Smooth muscle cell (in vitro differentiated cells): Measurements from ENCODE around the gene PATL1. TPM values are rescaled to one million over a fixed set of nuclear protein-coding genes. Genes with fewer than 3 reads are reported as not detected.
"Not testable (repeated sequence)": the region's sequence is repeated elsewhere in the genome, so short reads cannot be mapped to it uniquely, and the experiment has no call there.

Experiments
- DNase-seq: peaks from one replicate; lab custom pipeline; 2025; ENCODE audit not compliant: unreplicated experiment; lab: John Stamatoyannopoulos, UW
- H2AFZ ChIP-seq: fragments of 200-600 bp; sonication (generic); 2 replicates; pipeline ENCODE4 v1.6.0; 2016; ENCODE audit warnings: antibody characterized with exemption, low read depth, mild to moderate bottlenecking
- H3F3A ChIP-seq: fragments of 200-600 bp; sonication (generic); 2 replicates; pipeline ENCODE4 v1.6.0; 2017; ENCODE audit warnings: antibody characterized with exemption, low read depth
- H3K27ac ChIP-seq: fragments of 200-600 bp; sonication (generic); 2 replicates; pipeline ENCODE4 v1.5.1; 2016; ENCODE audit warnings: low read depth, mild to moderate bottlenecking
- H3K27me3 ChIP-seq: fragments of 200-600 bp; sonication (generic); 2 replicates; pipeline ENCODE4 v1.6.1; 2016; ENCODE audit warnings: low read depth, mild to moderate bottlenecking
- H3K36me3 ChIP-seq: fragments of 200-600 bp; sonication (generic); 2 replicates; pipeline ENCODE4 v1.5.1; 2016; ENCODE audit warnings: low read depth
- H3K4me1 ChIP-seq: fragments of 200-600 bp; sonication (generic); 2 replicates; pipeline ENCODE4 v1.5.1; 2016; ENCODE audit warnings: low read depth
- H3K4me2 ChIP-seq: fragments of 200-600 bp; sonication (generic); 2 replicates; pipeline ENCODE4 v1.6.0; 2016; ENCODE audit warnings: mild to moderate bottlenecking
- H3K4me3 ChIP-seq: fragments of 200-600 bp; sonication (generic); 2 replicates; pipeline ENCODE4 v1.5.1; 2016; ENCODE audit warnings: mild to moderate bottlenecking
- H3K79me2 ChIP-seq: fragments of 200-600 bp; sonication (generic); 2 replicates; pipeline ENCODE4 v1.6.0; 2016; ENCODE audit warnings: low read depth, mild to moderate bottlenecking
- H3K9ac ChIP-seq: fragments of 200-600 bp; sonication (generic); 2 replicates; pipeline ENCODE4 v1.6.0; 2016; ENCODE audit warnings: low read depth
- H3K9me3 ChIP-seq: fragments of 200-600 bp; sonication (generic); replicated peaks from 2 replicates; pipeline ENCODE4 v1.5.1; 2016; ENCODE audit warnings: low read depth
- H4K20me1 ChIP-seq: fragments of 200-600 bp; sonication (generic); 2 replicates; pipeline ENCODE4 v1.6.0; 2016; ENCODE audit warnings: low read depth
- WGBS: methylation state at CpG from one replicate; pipeline ENCODE4 v1.1.7; 2016; ENCODE audit warnings: low lambda C conversion rate; 5-methylcytosine and 5-hydroxymethylcytosine counted together
- polyA plus RNA-seq: library from polyadenylated mRNA; unstranded; fragments of >200 nt; fragmentation: Nextera tagmentation; extraction: Ambion mirVana; gene quantifications from 2 replicates; pipeline ENCODE4 v1.2.1, GENCODE V29; 2016
- total RNA-seq: library from RNA; depleted of rRNA; stranded (reverse); fragments of >200 nt; gene quantifications from 2 replicates; pipeline ENCODE4 v1.2.3, GENCODE V29; 2014
- TF ChIP-seq, protein P1 (sequence below): fragments of 200-600 bp; sonication (generic); IDR thresholded peaks from 2 replicates; pipeline ENCODE4 v1.5.1; 2017; ENCODE audit warnings: borderline replicate concordance, mild to moderate bottlenecking, antibody characterized with exemption; ENCODE audit not compliant: insufficient read depth, poor library complexity, severe bottlenecking

Gene PATL1
- total and polyA plus RNA-seq, 2 experiments from 2014 or later: 16.5 to 35.2 TPM

- H3K4me2 ChIP-seq: no peak overlapping the region
- TF ChIP-seq, protein P1, sequence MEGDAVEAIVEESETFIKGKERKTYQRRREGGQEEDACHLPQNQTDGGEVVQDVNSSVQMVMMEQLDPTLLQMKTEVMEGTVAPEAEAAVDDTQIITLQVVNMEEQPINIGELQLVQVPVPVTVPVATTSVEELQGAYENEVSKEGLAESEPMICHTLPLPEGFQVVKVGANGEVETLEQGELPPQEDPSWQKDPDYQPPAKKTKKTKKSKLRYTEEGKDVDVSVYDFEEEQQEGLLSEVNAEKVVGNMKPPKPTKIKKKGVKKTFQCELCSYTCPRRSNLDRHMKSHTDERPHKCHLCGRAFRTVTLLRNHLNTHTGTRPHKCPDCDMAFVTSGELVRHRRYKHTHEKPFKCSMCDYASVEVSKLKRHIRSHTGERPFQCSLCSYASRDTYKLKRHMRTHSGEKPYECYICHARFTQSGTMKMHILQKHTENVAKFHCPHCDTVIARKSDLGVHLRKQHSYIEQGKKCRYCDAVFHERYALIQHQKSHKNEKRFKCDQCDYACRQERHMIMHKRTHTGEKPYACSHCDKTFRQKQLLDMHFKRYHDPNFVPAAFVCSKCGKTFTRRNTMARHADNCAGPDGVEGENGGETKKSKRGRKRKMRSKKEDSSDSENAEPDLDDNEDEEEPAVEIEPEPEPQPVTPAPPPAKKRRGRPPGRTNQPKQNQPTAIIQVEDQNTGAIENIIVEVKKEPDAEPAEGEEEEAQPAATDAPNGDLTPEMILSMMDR: no peak
- no peaks in the 10 kb centered on the region for H3K9me3 ChIP-seq
Observed at GRCh38 chr11:59692915-59693314, 24.1 kb upstream of the PATL1 start.

DNA sequence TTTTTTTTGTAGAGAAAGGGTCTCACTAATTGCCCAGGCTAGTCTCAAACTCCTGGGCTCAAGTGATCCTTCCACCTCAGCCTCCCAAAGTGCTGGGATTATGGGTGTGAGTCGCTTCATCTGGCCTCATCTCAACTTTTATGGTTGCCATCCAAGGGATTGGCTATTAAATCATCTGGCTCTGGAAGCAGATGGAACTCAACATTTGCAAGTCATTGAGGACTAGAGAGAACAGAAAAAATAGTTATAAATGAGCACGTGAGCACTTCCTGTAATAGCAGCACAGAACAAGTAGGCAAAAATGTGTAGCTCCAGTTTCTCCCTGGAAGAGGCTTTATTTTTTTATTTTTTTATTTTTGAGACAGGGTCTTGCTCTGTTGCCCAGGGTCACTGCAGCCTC lies 22.3 kb upstream of the PATL1 start:
- Histone ChIP-seq H3K4me2 (no peak overlapping the region), H3K36me3 (no peaks in the 10 kb centered on the region), H3K4me1 (no peaks in the 10 kb centered on the region), H3F3A (no peaks in the 10 kb centered on the region), H3K9me3 (no peaks in the 10 kb centered on the region), H4K20me1 (no peaks in the 10 kb centered on the region), H3K9ac (no peak overlapping the region), H3K4me3 (no peak overlapping the region), H3K27me3 (no peaks in the 10 kb centered on the region), H3K79me2 (no peaks in the 10 kb centered on the region), H3K27ac (no peak overlapping the region), H2AFZ (no peak overlapping the region)
- TF ChIP-seq, protein P1: no peak
- 68% methylated on average over 2 of the region's 2 CpGs for WGBS
- DNase-seq: no peak

More at GRCh38 chr11:59692915-59693314, 24.1 kb upstream of the PATL1 start:
- Histone ChIP-seq H3K36me3 (no peaks in the 10 kb centered on the region), H3K4me1 (no peaks in the 10 kb centered on the region), H4K20me1 (no peaks in the 10 kb centered on the region), H3F3A (no peaks in the 10 kb centered on the region), H3K27ac (no peak overlapping the region), H3K79me2 (no peaks in the 10 kb centered on the region), H3K4me3 (no peak overlapping the region), H2AFZ (no peak overlapping the region), H3K27me3 (no peaks in the 10 kb centered on the region), H3K9ac (no peak overlapping the region)
- DNase-seq: no peak

GRCh38 chr11:59689015-59689414 lies 20.2 kb upstream of the PATL1 start:
- DNase-seq: no peak
- Histone ChIP-seq H2AFZ (no peak overlapping the region), H3K9me3 (no peaks in the 10 kb centered on the region), H3K36me3 (no peaks in the 10 kb centered on the region), H3K4me2 (no peak overlapping the region), H3K4me3 (no peak overlapping the region), H3K27me3 (no peaks in the 10 kb centered on the region), H3K27ac (no peak overlapping the region), H3K4me1 (no peaks in the 10 kb centered on the region), H3K79me2 (no peaks in the 10 kb centered on the region), H3F3A (no peaks in the 10 kb centered on the region), H3K9ac (no peak overlapping the region), H4K20me1 (no peaks in the 10 kb centered on the region)
- WGBS: 87% methylated on average over 3 of the region's 3 CpGs
- TF ChIP-seq, protein P1: no peak

DNA sequence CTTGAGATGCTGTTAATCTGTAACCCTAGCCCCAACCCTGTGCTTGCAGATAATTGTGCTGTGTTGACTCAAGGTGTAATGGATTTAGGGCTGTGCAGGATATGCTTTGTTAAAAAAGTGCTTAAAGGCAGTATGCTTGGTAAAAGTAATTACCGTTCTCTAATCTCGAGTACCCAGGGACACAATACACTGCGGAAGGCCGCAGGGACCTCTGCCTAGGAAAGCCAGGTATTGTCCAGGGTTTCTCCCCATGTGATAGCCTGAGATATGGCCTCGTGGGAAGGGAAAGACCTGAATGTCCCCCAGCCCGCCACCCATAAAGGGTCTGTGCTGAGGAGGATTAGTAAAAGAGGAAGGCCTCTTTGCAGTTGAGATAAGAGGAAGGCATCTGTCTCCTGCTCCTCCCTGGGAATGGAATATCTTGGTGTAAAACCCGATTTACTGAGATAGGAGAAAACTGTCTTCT lies 12.5 kb upstream of the PATL1 start:
- not testable (repeated sequence) for H3K27me3 ChIP-seq, H3K79me2 ChIP-seq, DNase-seq, H3K9ac ChIP-seq, H3K4me1 ChIP-seq, H3K36me3 ChIP-seq, H3K9me3 ChIP-seq, H3F3A ChIP-seq, H3K4me2 ChIP-seq, H4K20me1 ChIP-seq, H3K4me3 ChIP-seq
- Histone ChIP-seq H3K27ac (peak overlapping the region; percentile 41), H2AFZ (peak overlapping the region; percentile 73)
- WGBS: 37% methylated on average over 7 of the region's 7 CpGs
